ENCODE data around the gene KRTAP10-4. TPM values are rescaled to one million over a fixed set of nuclear protein-coding genes. Genes with fewer than 3 reads are reported as not detected.

The KRTAP10-4 gene
- total RNA-seq, 2 experiments from 2014 or later, result not detected

DNA sequence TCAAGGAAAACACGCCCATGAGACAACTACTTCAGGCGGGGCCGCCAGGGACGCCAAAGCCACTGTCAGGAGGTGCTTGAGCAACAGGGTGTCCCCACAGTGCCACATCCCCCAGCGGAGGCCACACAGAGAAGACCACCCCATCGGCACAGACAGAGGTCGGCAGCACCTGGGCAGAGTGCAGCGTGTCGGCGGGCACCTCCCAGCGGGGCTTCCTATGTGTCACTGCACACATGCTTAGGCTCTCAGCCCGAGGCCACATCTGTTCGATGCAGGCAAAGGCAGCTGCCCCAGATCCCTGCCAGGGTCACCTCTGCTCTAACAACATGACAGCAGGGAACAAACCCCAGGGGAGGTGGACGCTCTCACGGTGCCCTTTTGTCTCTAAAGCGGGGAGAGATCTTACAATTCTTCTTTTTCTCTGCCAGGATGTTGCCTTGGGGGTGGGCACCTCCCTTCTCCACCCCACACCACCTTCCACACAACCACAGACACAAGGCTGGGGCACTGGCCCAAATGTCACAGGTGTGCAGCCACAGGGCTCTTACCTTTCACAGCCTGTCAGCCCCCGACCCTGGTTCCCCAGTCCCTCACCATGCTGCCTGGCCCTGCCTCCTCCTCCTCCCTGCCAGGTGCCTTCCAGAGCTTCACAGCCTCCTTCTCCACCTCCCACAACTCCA is 42.5 kb downstream of the KRTAP10-4 start:
- CTCF ChIA-PET (ENCODE audit: unreplicated experiment), result no interaction called here
- Histone ChIP-seq H3K9me2 (ENCODE audit: insufficient read depth, low read length) (no peaks in the 10 kb centered on the region), H3K79me2 (ENCODE audit: insufficient read depth, low read depth, low read length) (no peaks in the 10 kb centered on the region), H4K20me1 (ENCODE audit: insufficient read depth, low read length) (no peaks in the 10 kb centered on the region), H3K9me3 (ENCODE audit: low read length) (peaks cover 13% of the 10 kb centered on the region; the same call in 1 of the 2 replicates), H3K4me2 (ENCODE audit: low read length) (no peak overlapping the region), H3K27ac (ENCODE audit: low read depth, low read length, poor library complexity, severe bottlenecking) (no peak overlapping the region), H2AFZ (ENCODE audit: low read length) (no peak overlapping the region), H3K4me3 (ENCODE audit: low read depth, low read length, poor library complexity, severe bottlenecking) (no peak overlapping the region), H3K36me3 (ENCODE audit: insufficient read depth, low read length) (no peaks in the 10 kb centered on the region), H3K4me1 (ENCODE audit: insufficient read depth, low read length, poor library complexity, severe bottlenecking) (peaks cover 12% of the 10 kb centered on the region)
- TF ChIP-seq, protein P1, sequence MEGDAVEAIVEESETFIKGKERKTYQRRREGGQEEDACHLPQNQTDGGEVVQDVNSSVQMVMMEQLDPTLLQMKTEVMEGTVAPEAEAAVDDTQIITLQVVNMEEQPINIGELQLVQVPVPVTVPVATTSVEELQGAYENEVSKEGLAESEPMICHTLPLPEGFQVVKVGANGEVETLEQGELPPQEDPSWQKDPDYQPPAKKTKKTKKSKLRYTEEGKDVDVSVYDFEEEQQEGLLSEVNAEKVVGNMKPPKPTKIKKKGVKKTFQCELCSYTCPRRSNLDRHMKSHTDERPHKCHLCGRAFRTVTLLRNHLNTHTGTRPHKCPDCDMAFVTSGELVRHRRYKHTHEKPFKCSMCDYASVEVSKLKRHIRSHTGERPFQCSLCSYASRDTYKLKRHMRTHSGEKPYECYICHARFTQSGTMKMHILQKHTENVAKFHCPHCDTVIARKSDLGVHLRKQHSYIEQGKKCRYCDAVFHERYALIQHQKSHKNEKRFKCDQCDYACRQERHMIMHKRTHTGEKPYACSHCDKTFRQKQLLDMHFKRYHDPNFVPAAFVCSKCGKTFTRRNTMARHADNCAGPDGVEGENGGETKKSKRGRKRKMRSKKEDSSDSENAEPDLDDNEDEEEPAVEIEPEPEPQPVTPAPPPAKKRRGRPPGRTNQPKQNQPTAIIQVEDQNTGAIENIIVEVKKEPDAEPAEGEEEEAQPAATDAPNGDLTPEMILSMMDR (conservative IDR thresholded peaks at IDR 0.05; ENCODE audit: low read length), result no peak
- TF ChIP-seq EZH2phosphoT487 (IDR thresholded peaks at IDR 0.05; ENCODE audit: borderline replicate concordance, low read depth, low read length), result no peak
- no TSS peak for BruUV-seq (replicated peaks)
- POLR2A ChIA-PET, result no interaction called here
- no peak for DNase-seq (ENCODE audit: low spot score)
- intact Hi-C loops (cut with micrococcal nuclease; ENCODE audit: unreplicated experiment), result no loop called here

DNA sequence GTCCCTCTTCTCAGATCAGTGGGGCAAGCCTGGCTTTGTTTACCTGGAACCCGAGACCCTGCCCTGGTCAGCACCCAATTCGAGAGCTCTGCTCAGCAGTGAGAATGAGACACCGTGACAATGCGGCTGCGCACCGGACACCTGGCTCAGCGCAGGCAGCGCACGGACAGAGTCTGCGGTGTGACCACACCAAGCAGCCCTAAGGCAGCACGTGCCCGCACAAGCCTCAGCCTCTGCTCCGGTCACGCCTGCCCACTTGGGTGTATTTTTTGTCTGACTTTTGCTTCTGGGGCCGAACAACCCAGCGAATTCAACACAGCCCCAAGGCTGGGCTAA is 43.0 kb downstream of the KRTAP10-4 start:
- Histone ChIP-seq H4K20me1 (ENCODE audit: insufficient read depth, low read length) (no peaks in the 10 kb centered on the region), H3K9me3 (ENCODE audit: low read length) (peaks cover 13% of the 10 kb centered on the region; the same call in 1 of the 2 replicates), H3K4me1 (ENCODE audit: insufficient read depth, low read length, poor library complexity, severe bottlenecking) (peaks cover 12% of the 10 kb centered on the region), H3K4me2 (ENCODE audit: low read length) (no peak overlapping the region), H2AFZ (ENCODE audit: low read length) (no peak overlapping the region), H3K79me2 (ENCODE audit: insufficient read depth, low read depth, low read length) (no peaks in the 10 kb centered on the region), H3K36me3 (ENCODE audit: insufficient read depth, low read length) (no peaks in the 10 kb centered on the region), H3K9me2 (ENCODE audit: insufficient read depth, low read length) (no peaks in the 10 kb centered on the region), H3K4me3 (ENCODE audit: low read depth, low read length, poor library complexity, severe bottlenecking) (no peak overlapping the region), H3K27ac (ENCODE audit: low read depth, low read length, poor library complexity, severe bottlenecking) (no peak overlapping the region)
- DNase-seq (ENCODE audit: low spot score), result no peak
- no peak for TF ChIP-seq EZH2phosphoT487 (IDR thresholded peaks at IDR 0.05; ENCODE audit: borderline replicate concordance, low read depth, low read length)
- TF ChIP-seq, protein P1 (conservative IDR thresholded peaks at IDR 0.05; ENCODE audit: low read length), result no peak
- intact Hi-C loops (cut with micrococcal nuclease; ENCODE audit: unreplicated experiment), result no loop called here
- ChIA-PET CTCF (ENCODE audit: unreplicated experiment) (no interaction called here), POLR2A (no interaction called here)
- no TSS peak for BruUV-seq (replicated peaks)

DNA sequence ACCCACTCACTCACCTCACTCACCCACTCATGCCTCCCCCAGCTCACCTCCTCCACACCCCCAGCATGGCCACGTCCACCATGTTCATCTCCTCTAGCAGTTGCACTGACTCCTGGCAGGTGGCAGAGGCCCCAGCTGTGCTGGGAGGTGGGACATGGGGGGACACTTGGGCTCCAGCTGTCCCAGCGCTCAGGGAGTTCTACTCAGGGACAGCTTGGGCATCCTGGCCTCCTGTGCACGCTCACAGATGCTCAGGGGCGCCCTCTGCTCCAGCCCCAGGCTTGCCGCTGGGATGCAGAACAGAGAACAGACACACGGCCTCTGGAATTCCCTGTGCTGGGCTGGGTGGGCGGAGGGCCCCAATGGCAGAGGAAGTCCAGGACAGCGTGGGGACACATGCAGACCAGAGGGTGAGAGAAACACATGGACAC is 43.6 kb downstream of the KRTAP10-4 start:
- H3K4me2 ChIP-seq (ENCODE audit: low read length), result no peak overlapping the region
- H3K9me3 ChIP-seq (ENCODE audit: low read length), result peaks cover 13% of the 10 kb centered on the region; the same call in 1 of the 2 replicates
- H3K79me2 ChIP-seq (ENCODE audit: insufficient read depth, low read depth, low read length), result no peaks in the 10 kb centered on the region
- intact Hi-C loops (cut with micrococcal nuclease; ENCODE audit: unreplicated experiment), result no loop called here
- no peak overlapping the region for H3K27ac ChIP-seq (ENCODE audit: low read depth, low read length, poor library complexity, severe bottlenecking)
- CTCF ChIA-PET (ENCODE audit: unreplicated experiment), result no interaction called here
- H3K4me1 ChIP-seq (ENCODE audit: insufficient read depth, low read length, poor library complexity, severe bottlenecking), result peaks cover 12% of the 10 kb centered on the region
- TF ChIP-seq, protein P1 (conservative IDR thresholded peaks at IDR 0.05; ENCODE audit: low read length), result no peak
- TF ChIP-seq EZH2phosphoT487 (IDR thresholded peaks at IDR 0.05; ENCODE audit: borderline replicate concordance, low read depth, low read length), result no peak
- no peaks in the 10 kb centered on the region for H3K36me3 ChIP-seq (ENCODE audit: insufficient read depth, low read length)
- H3K9me2 ChIP-seq (ENCODE audit: insufficient read depth, low read length), result no peaks in the 10 kb centered on the region
- no peaks in the 10 kb centered on the region for H4K20me1 ChIP-seq (ENCODE audit: insufficient read depth, low read length)
- H3K4me3 ChIP-seq (ENCODE audit: low read depth, low read length, poor library complexity, severe bottlenecking), result no peak overlapping the region
- H2AFZ ChIP-seq (ENCODE audit: low read length), result no peak overlapping the region
- POLR2A ChIA-PET, result no interaction called here
- BruUV-seq (replicated peaks), result no TSS peak
- DNase-seq (ENCODE audit: low spot score), result no peak

Data from OCI-LY7 (cell line).